Neural cell (in vitro differentiated cells): ENCODE results near the gene SH3PXD2B. TPM values are rescaled to one million over a fixed set of nuclear protein-coding genes. Genes with fewer than 3 reads are reported as not detected.
A peak's percentile ranks its signal among the peaks of the same experiment; 100 is the strongest.

Source experiments
- H2AFZ ChIP-seq: fragments of 200-600, 300-800 bp; sonication (generic), shearing (Covaris generic); 2 replicates; pipeline ENCODE4 v1.6.0; 2014; ENCODE audit warnings: low read depth, mild to moderate bottlenecking, antibody characterized with exemption, low read length, moderate library complexity
- H3F3A ChIP-seq: fragments of 200-600 bp; shearing (Covaris generic); 2 replicates; pipeline ENCODE4 v1.6.1; 2016; ENCODE audit warnings: mild to moderate bottlenecking, moderate library complexity, mixed read lengths, antibody characterized with exemption, low read length; ENCODE audit not compliant: insufficient read depth, poor library complexity, severe bottlenecking
- H3K27ac ChIP-seq: fragments of 200-600, 300-800 bp; sonication (generic), shearing (Covaris generic); 2 replicates; pipeline ENCODE4 v1.5.1; 2014; ENCODE audit warnings: mild to moderate bottlenecking, low read length, moderate library complexity
- H3K27me3 ChIP-seq: fragments of 300-800, 200-600 bp; sonication (generic), shearing (Covaris generic); 2 replicates; pipeline ENCODE4 v1.6.0; 2014; ENCODE audit warnings: mild to moderate bottlenecking, low read depth, low read length, moderate library complexity; ENCODE audit not compliant: insufficient read depth
- H3K36me3 ChIP-seq: fragments of 300-800, 200-600 bp; sonication (generic), shearing (Covaris generic); 2 replicates; pipeline ENCODE4 v1.5.1; 2014; ENCODE audit warnings: mild to moderate bottlenecking, antibody characterized with exemption, low read length, moderate library complexity; ENCODE audit not compliant: insufficient read depth
- H3K4me2 ChIP-seq: fragments of 300-800, 200-600 bp; sonication (generic), shearing (Covaris generic); 2 replicates; pipeline ENCODE4 v1.6.0; 2014; ENCODE audit warnings: mild to moderate bottlenecking, low read length
- H3K4me3 ChIP-seq: fragments of 300-800, 200-600 bp; sonication (generic), shearing (Covaris generic); 2 replicates; pipeline ENCODE4 v1.5.1; 2014; ENCODE audit warnings: mild to moderate bottlenecking, low read length, moderate library complexity
- H3K79me2 ChIP-seq: fragments of 200-600 bp; shearing (Covaris generic); replicated peaks from 2 replicates; pipeline ENCODE4 v1.6.0; 2014; ENCODE audit warnings: mild to moderate bottlenecking, low read length, moderate library complexity; ENCODE audit not compliant: insufficient read depth
- H3K9ac ChIP-seq: fragments of 300-800, 200-600 bp; sonication (generic), shearing (Covaris generic); 2 replicates; pipeline ENCODE4 v1.6.1; 2016; ENCODE audit warnings: mild to moderate bottlenecking, low read length, mixed read lengths
- H3K9me2 ChIP-seq: fragments of 200-600 bp; shearing (Covaris generic); 2 replicates; pipeline ENCODE4 v1.6.1; 2016; ENCODE audit warnings: mild to moderate bottlenecking, low read length, mixed read lengths; ENCODE audit not compliant: insufficient read depth
- H3K9me3 ChIP-seq: fragments of 200-600, 300-800 bp; sonication (generic), shearing (Covaris generic); 2 replicates; pipeline ENCODE4 v1.6.1; 2016; ENCODE audit warnings: mild to moderate bottlenecking, mixed run types, low read length, moderate library complexity, mixed read lengths
- H4K20me1 ChIP-seq: fragments of 200-600 bp; shearing (Covaris generic); 2 replicates; pipeline ENCODE4 v1.6.1; 2016; ENCODE audit warnings: mild to moderate bottlenecking, mixed run types; ENCODE audit not compliant: insufficient read depth
- CTCF ChIP-seq: fragments of 450-650 bp; IDR thresholded peaks from 2 replicates; pipeline ENCODE4 v1.5.1; 2014; ENCODE audit warnings: antibody characterized with exemption, mild to moderate bottlenecking, moderate library complexity; ENCODE audit not compliant: poor library complexity, severe bottlenecking
- EP300 ChIP-seq: fragments of 450-650 bp; conservative IDR thresholded peaks from 2 replicates; pipeline ENCODE4 v1.6.1; 2014; ENCODE audit warnings: antibody characterized with exemption, mild to moderate bottlenecking, moderate library complexity; ENCODE audit not compliant: poor library complexity, severe bottlenecking
- EZH2 ChIP-seq: fragments of 200-600, 300-800 bp; shearing (Covaris generic), sonication (generic); IDR thresholded peaks from 2 replicates; pipeline ENCODE4 v1.6.1; 2014; ENCODE audit warnings: antibody characterized with exemption, low read length, borderline replicate concordance, mild to moderate bottlenecking; ENCODE audit not compliant: insufficient read depth, poor library complexity, severe bottlenecking
- MXI1 ChIP-seq: fragments of 450-650 bp; conservative IDR thresholded peaks from 2 replicates; pipeline ENCODE4 v1.6.1; 2014; ENCODE audit warnings: antibody characterized with exemption, mild to moderate bottlenecking; ENCODE audit not compliant: poor library complexity, severe bottlenecking
- POLR2AphosphoS5 ChIP-seq: IDR thresholded peaks from 2 replicates; pipeline ENCODE4 v1.6.1; 2012
- RAD21 ChIP-seq: fragments of 450-650 bp; conservative IDR thresholded peaks from 2 replicates; pipeline ENCODE4 v1.6.1; 2014; ENCODE audit warnings: antibody characterized with exemption, mild to moderate bottlenecking, moderate library complexity
- REST ChIP-seq: IDR thresholded peaks from 2 replicates; pipeline ENCODE4 v1.6.1; 2012; ENCODE audit warnings: borderline replicate concordance
- SMC3 ChIP-seq: fragments of 450-650 bp; conservative IDR thresholded peaks from 2 replicates; pipeline ENCODE4 v1.6.1; 2014; ENCODE audit warnings: antibody characterized with exemption, mild to moderate bottlenecking, moderate library complexity; ENCODE audit not compliant: poor library complexity
- TAF1 ChIP-seq: IDR thresholded peaks from 2 replicates; pipeline ENCODE4 v1.6.1; 2012; ENCODE audit warnings: low read depth
- polyA plus RNA-seq: library from polyadenylated mRNA; depleted of rRNA; stranded (reverse); fragments of >200 nt; gene quantifications from 2 replicates; pipeline ENCODE4 v1.2.3, GENCODE V29; 2014

SH3PXD2B gene
- polyA plus RNA-seq, 1 donor from 2014 or later = 11.7 TPM

- peaks cover 11% of the 10 kb centered on the region for H4K20me1 ChIP-seq
- no peaks in the 10 kb centered on the region for H3K9me3 ChIP-seq
- H3K4me2 ChIP-seq = no peak overlapping the region
- H3K27me3 ChIP-seq = no peaks in the 10 kb centered on the region
- no peak for TF ChIP-seq RAD21
- peak; percentile 23 for TF ChIP-seq EP300
- H2AFZ ChIP-seq = no peak overlapping the region
- H3K79me2 ChIP-seq = peaks cover 28% of the 10 kb centered on the region
- no peaks in the 10 kb centered on the region for H3F3A ChIP-seq
- H3K27ac ChIP-seq = peak overlapping the region; percentile 1
- H3K9ac ChIP-seq = peak overlapping the region; percentile 23
- no peaks in the 10 kb centered on the region for H3K9me2 ChIP-seq
- H3K36me3 ChIP-seq = no peaks in the 10 kb centered on the region
- H3K4me3 ChIP-seq = no peak overlapping the region
Observed at GRCh38 chr5:172285226-172286143, 168.8 kb downstream of the SH3PXD2B start.

- no peaks in the 10 kb centered on the region for H3F3A ChIP-seq
- no peaks in the 10 kb centered on the region for H3K36me3 ChIP-seq
- peak overlapping the region; percentile 72 for H3K4me3 ChIP-seq
- H4K20me1 ChIP-seq = peaks cover 11% of the 10 kb centered on the region
- peak overlapping the region; percentile 17 for H3K4me2 ChIP-seq
- peak overlapping the region; percentile 92 for H3K9ac ChIP-seq
- no peak for TF ChIP-seq SMC3
- no peak for TF ChIP-seq EZH2
- no peak for TF ChIP-seq POLR2AphosphoS5
- TF ChIP-seq TAF1 = no peak
- no peak for TF ChIP-seq MXI1
- TF ChIP-seq REST = no peak
- TF ChIP-seq EP300 = no peak
- TF ChIP-seq CTCF = no peak
- no peak for TF ChIP-seq RAD21
- peak overlapping the region; percentile 52 for H3K27ac ChIP-seq
- no peaks in the 10 kb centered on the region for H3K9me3 ChIP-seq
- H2AFZ ChIP-seq = peak overlapping the region; percentile 56
- peaks cover 37% of the 10 kb centered on the region for H3K79me2 ChIP-seq
- H3K27me3 ChIP-seq = no peaks in the 10 kb centered on the region
- H3K9me2 ChIP-seq = no peaks in the 10 kb centered on the region
Observed at GRCh38 chr5:172284611-172284980, 169.7 kb downstream of the SH3PXD2B start.
